Measurements from ENCODE around the gene SPINK5. TPM values are rescaled to one million over a fixed set of nuclear protein-coding genes. Genes with fewer than 3 reads are reported as not detected.

The SPINK5 gene
- total RNA-seq, result 1 to 10 TPM in 1 of 2 donors, under 1 TPM in 1; 0.42 to 1.1 TPM
- under 1 TPM; 0.69 to 0.75 TPM for polyA plus RNA-seq
- long read RNA-seq, donor 1, result 0 reads
- long read RNA-seq, donor 2, result 0 reads

- ATAC-seq (ENCODE audit: low FRiP score) (no peak), DNase-seq (no peak)
- 83 to 87% methylated on average over 5 of the region's 5 CpGs for WGBS, 2 donors
- Histone ChIP-seq H3K36me3 (ENCODE audit: control insufficient read depth in 1 of 2, insufficient read depth in 2 of 2, low read length in 1 of 2) (no peaks in the 10 kb centered on the region), H3K9me3 (ENCODE audit: control insufficient read depth, low read length) (no peaks in the 10 kb centered on the region), H3K27ac (ENCODE audit: low read depth in 1 of 2, low read length in 2 of 2) (no peak within 1 kb of the TSS), H3K4me1 (ENCODE audit: control insufficient read depth in 1 of 2, insufficient read depth in 2 of 2, low read length in 2 of 2) (no peaks in the 10 kb centered on the region), H3K4me3 (ENCODE audit: low read length in 2 of 2) (no peak within 1 kb of the TSS), H3K27me3 (ENCODE audit: control insufficient read depth in 1 of 2, insufficient read depth in 2 of 2, low read length in 1 of 2) (no peaks in the 10 kb centered on the region)
- intact Hi-C loops (cut with DNase I), result no loop called here
Observed at GRCh38 chr5:148063861-148064260, at the start of gene SPINK5. TSS of gene SPINK5 (plus strand) at chr5:148063980. CDS start at chr5:148064045, 65 bp downstream.

- WGBS, 2 donors, result 87 to 92% methylated on average over 3 of the region's 3 CpGs
- no peak for ATAC-seq (ENCODE audit: low FRiP score)
- no peaks in the 10 kb centered on the region for H3K36me3 ChIP-seq (ENCODE audit: control insufficient read depth in 1 of 2, insufficient read depth in 2 of 2, low read length in 1 of 2)
Observed at GRCh38 chr5:148014276-148014675, 49.5 kb upstream of the SPINK5 start.

GRCh38 chr5:148020257-148020988 is 43.4 kb upstream of the SPINK5 start:
- no peak for DNase-seq
- 80 to 87% methylated on average over 3 of the region's 3 CpGs for WGBS, 2 donors
- no peak for ATAC-seq (ENCODE audit: low FRiP score)
- Histone ChIP-seq H3K9me3 (ENCODE audit: control insufficient read depth, low read length) (no peaks in the 10 kb centered on the region), H3K4me1 (ENCODE audit: control insufficient read depth in 1 of 2, insufficient read depth in 2 of 2, low read length in 2 of 2) (no peaks in the 10 kb centered on the region), H3K36me3 (ENCODE audit: control insufficient read depth in 1 of 2, insufficient read depth in 2 of 2, low read length in 1 of 2) (no peaks in the 10 kb centered on the region), H3K27me3 (ENCODE audit: control insufficient read depth in 1 of 2, insufficient read depth in 2 of 2, low read length in 1 of 2) (no peaks in the 10 kb centered on the region), H3K27ac (ENCODE audit: low read depth in 1 of 2, low read length in 2 of 2) (no peak overlapping the region), H3K4me3 (ENCODE audit: low read length in 2 of 2) (no peak overlapping the region)
- intact Hi-C loops (cut with DNase I), result no loop called here

More at GRCh38 chr5:148014276-148014675, 49.5 kb upstream of the SPINK5 start:
- Histone ChIP-seq H3K27ac (ENCODE audit: low read depth in 1 of 2, low read length in 2 of 2) (no peak overlapping the region), H3K4me3 (ENCODE audit: low read length in 2 of 2) (no peak overlapping the region), H3K9me3 (ENCODE audit: control insufficient read depth, low read length) (no peaks in the 10 kb centered on the region), H3K4me1 (ENCODE audit: control insufficient read depth in 1 of 2, insufficient read depth in 2 of 2, low read length in 2 of 2) (no peaks in the 10 kb centered on the region), H3K27me3 (ENCODE audit: control insufficient read depth in 1 of 2, insufficient read depth in 2 of 2, low read length in 1 of 2) (no peaks in the 10 kb centered on the region)
- intact Hi-C loops (cut with DNase I), result no loop called here
- DNase-seq, result no peak

GRCh38 chr5:148027505-148027904 is 36.3 kb upstream of the SPINK5 start:
- H3K36me3 ChIP-seq (ENCODE audit: control insufficient read depth in 1 of 2, insufficient read depth in 2 of 2, low read length in 1 of 2), result no peaks in the 10 kb centered on the region
- H3K27me3 ChIP-seq (ENCODE audit: control insufficient read depth in 1 of 2, insufficient read depth in 2 of 2, low read length in 1 of 2), result no peaks in the 10 kb centered on the region
- intact Hi-C loops (cut with DNase I), result no loop called here
- H3K4me3 ChIP-seq (ENCODE audit: low read length in 2 of 2), result no peak overlapping the region
- 67 to 74% methylated on average over 3 of the region's 3 CpGs for WGBS, 2 donors
- no peak for ATAC-seq (ENCODE audit: low FRiP score)
- no peak for DNase-seq
- no peaks in the 10 kb centered on the region for H3K4me1 ChIP-seq (ENCODE audit: control insufficient read depth in 1 of 2, insufficient read depth in 2 of 2, low read length in 2 of 2)
- H3K27ac ChIP-seq (ENCODE audit: low read depth in 1 of 2, low read length in 2 of 2), result no peak overlapping the region
- H3K9me3 ChIP-seq (ENCODE audit: control insufficient read depth, low read length), result no peaks in the 10 kb centered on the region

- H3K4me3 ChIP-seq (ENCODE audit: low read length in 2 of 2), result no peak overlapping the region
- no peak overlapping the region for H3K27ac ChIP-seq (ENCODE audit: low read depth in 1 of 2, low read length in 2 of 2)
- no peaks in the 10 kb centered on the region for H3K36me3 ChIP-seq (ENCODE audit: control insufficient read depth in 1 of 2, insufficient read depth in 2 of 2, low read length in 1 of 2)
- H3K27me3 ChIP-seq (ENCODE audit: control insufficient read depth in 1 of 2, insufficient read depth in 2 of 2, low read length in 1 of 2), result no peaks in the 10 kb centered on the region
- no peaks in the 10 kb centered on the region for H3K4me1 ChIP-seq (ENCODE audit: control insufficient read depth in 1 of 2, insufficient read depth in 2 of 2, low read length in 2 of 2)
- ATAC-seq (ENCODE audit: low FRiP score) (no peak), DNase-seq (no peak)
- 85 to 91% methylated on average over 4 of the region's 4 CpGs for WGBS, 2 donors
- H3K9me3 ChIP-seq (ENCODE audit: control insufficient read depth, low read length), result no peaks in the 10 kb centered on the region
- intact Hi-C loops (cut with DNase I), result no loop called here
Observed at GRCh38 chr5:148029131-148029530, 34.6 kb upstream of the SPINK5 start.

- intact Hi-C loops (cut with DNase I), result no loop called here
- 84 to 88% methylated on average over 1 of the region's 1 CpG for WGBS, 2 donors
- DNase-seq (no peak), ATAC-seq (ENCODE audit: low FRiP score) (no peak)
- Histone ChIP-seq H3K9me3 (ENCODE audit: control insufficient read depth, low read length) (no peaks in the 10 kb centered on the region), H3K4me3 (ENCODE audit: low read length in 2 of 2) (no peak overlapping the region), H3K36me3 (ENCODE audit: control insufficient read depth in 1 of 2, insufficient read depth in 2 of 2, low read length in 1 of 2) (no peaks in the 10 kb centered on the region), H3K27me3 (ENCODE audit: control insufficient read depth in 1 of 2, insufficient read depth in 2 of 2, low read length in 1 of 2) (no peaks in the 10 kb centered on the region), H3K27ac (ENCODE audit: low read depth in 1 of 2, low read length in 2 of 2) (no peak overlapping the region), H3K4me1 (ENCODE audit: control insufficient read depth in 1 of 2, insufficient read depth in 2 of 2, low read length in 2 of 2) (peaks cover 0 to under 1% of the 10 kb centered on the region in 2 donors)
Observed at GRCh38 chr5:148033134-148033533, 30.6 kb upstream of the SPINK5 start.

- Histone ChIP-seq H3K36me3 (ENCODE audit: control insufficient read depth in 1 of 2, insufficient read depth in 2 of 2, low read length in 1 of 2) (no peaks in the 10 kb centered on the region), H3K27ac (ENCODE audit: low read depth in 1 of 2, low read length in 2 of 2) (no peak overlapping the region), H3K9me3 (ENCODE audit: control insufficient read depth, low read length) (no peaks in the 10 kb centered on the region), H3K4me3 (ENCODE audit: low read length in 2 of 2) (no peak overlapping the region), H3K27me3 (ENCODE audit: control insufficient read depth in 1 of 2, insufficient read depth in 2 of 2, low read length in 1 of 2) (no peaks in the 10 kb centered on the region), H3K4me1 (ENCODE audit: control insufficient read depth in 1 of 2, insufficient read depth in 2 of 2, low read length in 2 of 2) (peaks cover 0 to 2% of the 10 kb centered on the region in 2 donors)
- DNase-seq (no peak), ATAC-seq (ENCODE audit: low FRiP score) (no peak)
- intact Hi-C loops (cut with DNase I), result no loop called here
Observed at GRCh38 chr5:148035676-148036075, 28.1 kb upstream of the SPINK5 start.

GRCh38 chr5:148042881-148043280 is 20.9 kb upstream of the SPINK5 start:
- Histone ChIP-seq H3K36me3 (ENCODE audit: control insufficient read depth in 1 of 2, insufficient read depth in 2 of 2, low read length in 1 of 2) (no peaks in the 10 kb centered on the region), H3K9me3 (ENCODE audit: control insufficient read depth, low read length) (no peaks in the 10 kb centered on the region), H3K27me3 (ENCODE audit: control insufficient read depth in 1 of 2, insufficient read depth in 2 of 2, low read length in 1 of 2) (no peaks in the 10 kb centered on the region), H3K4me3 (ENCODE audit: low read length in 2 of 2) (no peak overlapping the region), H3K27ac (ENCODE audit: low read depth in 1 of 2, low read length in 2 of 2) (no peak overlapping the region), H3K4me1 (ENCODE audit: control insufficient read depth in 1 of 2, insufficient read depth in 2 of 2, low read length in 2 of 2) (peaks cover 0 to 2% of the 10 kb centered on the region in 2 donors)
- intact Hi-C loops (cut with DNase I), result no loop called here
- WGBS, 2 donors, result 89 to 96% methylated on average over 5 of the region's 5 CpGs
- no peak for DNase-seq
- no peak for ATAC-seq (ENCODE audit: low FRiP score)

- ATAC-seq (ENCODE audit: low FRiP score) (no peak), DNase-seq (no peak)
- Histone ChIP-seq H3K4me1 (ENCODE audit: control insufficient read depth in 1 of 2, insufficient read depth in 2 of 2, low read length in 2 of 2) (no peaks in the 10 kb centered on the region), H3K9me3 (ENCODE audit: control insufficient read depth, low read length) (no peaks in the 10 kb centered on the region), H3K36me3 (ENCODE audit: control insufficient read depth in 1 of 2, insufficient read depth in 2 of 2, low read length in 1 of 2) (no peaks in the 10 kb centered on the region), H3K27ac (ENCODE audit: low read depth in 1 of 2, low read length in 2 of 2) (no peak overlapping the region), H3K4me3 (ENCODE audit: low read length in 2 of 2) (no peak overlapping the region), H3K27me3 (ENCODE audit: control insufficient read depth in 1 of 2, insufficient read depth in 2 of 2, low read length in 1 of 2) (no peaks in the 10 kb centered on the region)
- intact Hi-C loops (cut with DNase I), result no loop called here
- 92% methylated on average over 2 of the region's 2 CpGs for WGBS, 2 donors
Observed at GRCh38 chr5:148043705-148044104, 20.1 kb upstream of the SPINK5 start.
